Stimulated activated CD4-positive, alpha-beta T cell treated with anti-CD3 and anti-CD28 coated beads, Interleukin-12 subunit alpha, Interleukin-12 subunit beta, amount 100 ng/mL, for 24 hours (primary cell): ENCODE measurements around the gene ASXL2.
"Not testable (repeated sequence)": the region's sequence is repeated elsewhere in the genome, so short reads cannot be mapped to it uniquely, and the experiment has no call there.

Source experiments
- DNase-seq, 2 experiments: peaks; one replicate each; pipeline ENCODE4 v3.0.0-alpha.2; 2020; ENCODE audit warnings: low read depth in 2 of 2

ASXL2 gene

GRCh38 chr2:25891672-25892071, 13.4 kb upstream of the ASXL2 start:
- no peak for DNase-seq

DNA sequence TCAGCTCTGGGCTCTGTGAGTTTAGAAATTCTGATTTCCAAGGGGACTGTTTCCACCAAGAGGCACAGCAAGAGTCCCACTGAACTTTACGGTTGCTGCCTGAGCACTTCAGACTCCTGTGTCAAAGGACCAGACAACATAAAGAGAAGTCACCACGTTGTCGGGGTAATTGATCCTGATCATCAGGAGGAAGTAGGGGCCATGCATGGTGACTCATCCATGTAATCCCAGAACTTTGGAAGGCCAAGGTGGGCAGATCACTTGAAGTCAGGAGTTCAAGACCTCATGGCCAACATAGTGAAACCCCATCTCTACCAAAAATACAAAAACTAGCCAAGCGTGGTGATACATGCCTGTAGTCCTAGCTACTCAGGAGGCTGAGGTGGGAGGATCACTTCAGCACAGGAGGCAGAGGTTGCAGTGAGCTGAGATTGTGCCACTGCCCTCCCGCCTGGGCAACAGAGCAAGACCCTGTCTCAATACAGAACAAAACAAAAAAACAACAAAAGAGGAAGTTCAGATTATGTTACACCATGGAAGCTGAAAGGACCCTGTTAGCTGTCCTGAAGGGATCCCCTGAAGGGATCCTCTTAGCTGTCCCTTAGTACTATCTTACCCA, 9.4 kb upstream of the ASXL2 start:
- DNase-seq = no peak

- no peak for DNase-seq
These were observed 7.6 kb upstream of the ASXL2 start for GRCh38 chr2:25885933-25886332.

- no peak for DNase-seq
These were observed 3.5 kb upstream of the ASXL2 start for GRCh38 chr2:25881764-25882163.

- no peak for DNase-seq
These were observed 945 bp upstream of the ASXL2 start for GRCh38 chr2:25879133-25879730.

GRCh38 chr2:25877431-25878360, 591 bp downstream of the ASXL2 start:
- peak; percentile 11 to 36 for DNase-seq

DNA sequence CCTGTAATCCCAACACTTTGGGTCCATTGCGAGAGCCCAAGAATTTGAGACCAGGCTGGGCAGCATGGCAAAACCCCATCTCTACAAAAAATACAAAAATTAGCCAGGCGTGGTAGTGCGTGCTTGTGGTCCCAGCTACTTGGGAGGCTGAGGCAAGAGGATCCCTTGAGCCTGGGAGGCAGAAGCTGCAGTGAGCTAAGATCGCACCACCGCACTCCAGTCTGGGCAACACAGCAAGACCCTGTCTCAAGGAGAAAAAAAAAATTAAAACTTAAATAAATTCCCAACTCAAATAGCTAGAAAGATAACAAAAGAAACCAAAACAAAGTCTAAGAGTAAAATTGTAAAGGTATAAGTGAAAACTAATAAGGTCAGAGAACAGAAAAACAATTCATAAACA, 6.2 kb downstream of the ASXL2 start:
- no peak for DNase-seq

DNA sequence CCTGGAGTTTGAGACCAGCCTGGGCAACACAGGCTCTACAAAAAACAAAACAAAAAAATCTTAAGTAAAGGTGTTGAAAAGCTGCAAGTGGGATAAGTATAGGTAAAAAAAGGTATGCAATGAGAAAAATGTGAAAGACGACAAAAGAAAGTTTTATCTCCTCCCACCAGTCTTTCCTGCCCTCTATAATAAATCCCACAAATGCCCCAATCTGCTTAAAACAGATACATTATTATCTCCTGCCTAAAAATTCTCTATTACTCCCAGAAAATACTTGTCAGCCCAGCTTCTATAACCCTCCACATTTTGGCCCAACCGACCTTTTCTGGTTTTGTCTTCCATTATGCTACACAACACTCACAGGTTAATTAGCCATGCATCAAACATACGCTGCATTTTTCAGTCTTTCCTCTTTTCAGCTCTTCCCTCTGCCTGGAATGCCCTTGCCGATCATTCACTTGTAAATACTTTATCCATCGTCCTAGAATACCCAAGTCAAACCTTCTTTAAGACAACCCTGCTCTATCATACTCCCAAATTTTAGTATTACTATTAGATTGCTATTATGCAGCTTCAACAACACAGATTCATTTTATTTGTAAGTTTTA, 10.8 kb downstream of the ASXL2 start:
- DNase-seq = no peak

DNA sequence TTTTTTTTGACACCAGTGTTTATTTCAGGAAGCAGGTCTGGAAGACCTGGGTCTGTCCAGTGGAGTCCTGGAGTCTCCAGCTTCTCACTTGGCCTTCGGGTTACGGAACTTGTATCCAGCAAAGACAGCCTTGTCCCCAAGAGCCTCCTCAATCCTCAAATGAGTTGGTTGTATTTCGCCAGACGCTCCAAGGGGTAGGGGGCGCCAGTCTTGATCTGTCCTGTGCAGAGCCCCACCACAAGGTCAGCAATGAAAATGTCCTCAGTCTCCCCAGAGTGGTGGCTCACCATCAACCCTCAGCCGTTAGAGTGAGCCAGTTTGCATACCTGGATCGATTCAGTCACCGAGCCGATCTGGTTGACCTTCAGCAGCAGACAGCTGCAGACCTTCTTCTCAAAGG, 21.9 kb downstream of the ASXL2 start:
- DNase-seq = no peak

DNA sequence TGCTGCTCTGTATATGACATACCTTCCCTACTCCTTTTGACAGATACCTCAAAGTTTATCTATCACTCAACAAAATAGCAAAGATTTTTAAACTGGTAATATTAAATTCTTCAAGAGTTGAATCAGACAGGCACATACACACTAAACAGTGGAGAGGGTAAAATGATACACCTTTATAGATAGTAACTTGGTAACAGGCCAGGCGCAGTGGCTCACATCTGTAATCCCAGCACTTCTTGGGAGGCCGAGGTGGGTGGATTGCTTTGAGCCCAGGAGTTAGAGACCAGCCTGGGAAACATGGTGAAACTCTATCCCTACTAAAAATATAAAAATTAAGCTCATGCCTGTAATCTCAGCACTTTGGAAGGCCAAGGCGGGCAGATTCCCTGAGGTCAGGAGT, 23.2 kb downstream of the ASXL2 start:
- no peak for DNase-seq

DNA sequence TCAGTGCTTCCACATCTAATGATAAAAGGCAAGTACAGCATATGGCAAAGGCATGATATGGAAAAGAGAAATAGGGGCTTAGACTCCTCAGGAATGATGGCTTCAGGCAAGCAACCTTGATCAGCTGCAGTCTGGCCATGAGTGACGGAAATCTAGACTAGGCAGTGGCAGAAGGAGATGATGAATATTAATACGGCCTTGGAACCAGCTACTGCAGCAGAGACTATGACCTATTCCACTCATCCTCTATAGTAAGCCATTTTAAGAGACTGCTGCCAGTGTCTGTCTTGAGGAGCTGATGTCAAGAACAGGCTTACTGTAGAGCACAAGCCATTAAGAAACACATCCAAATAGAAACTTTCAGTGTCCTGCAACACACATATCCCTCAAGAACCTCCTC, 23.7 kb downstream of the ASXL2 start:
- DNase-seq = no peak

- no peak for DNase-seq
These were observed 25.1 kb downstream of the ASXL2 start for GRCh38 chr2:25853038-25853638.

- peak in 1 of 2 experiments; percentile 14 for DNase-seq
These were observed 26.4 kb downstream of the ASXL2 start for GRCh38 chr2:25851740-25852503.

DNA sequence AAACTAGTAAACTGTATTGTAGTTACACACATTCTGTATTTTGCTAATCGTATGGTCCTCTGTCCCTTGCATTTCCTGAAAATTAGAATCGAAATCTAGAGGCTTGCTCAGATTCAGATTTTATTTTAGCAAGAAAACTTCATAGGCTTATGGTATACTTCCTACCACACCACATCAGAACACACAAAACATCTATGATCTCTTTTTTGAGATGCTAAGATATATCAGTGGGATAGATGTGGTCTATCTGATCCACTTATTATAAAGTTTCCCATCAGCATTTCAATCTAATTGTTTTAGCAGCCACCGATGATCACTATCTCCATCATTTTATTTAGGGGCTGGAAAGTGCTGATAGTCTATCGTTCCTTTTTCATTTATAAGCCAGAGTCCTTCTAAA, 27.9 kb downstream of the ASXL2 start:
- DNase-seq = not testable (repeated sequence)

- not testable (repeated sequence) for DNase-seq
These were observed 28.9 kb downstream of the ASXL2 start for GRCh38 chr2:25849350-25849749.

GRCh38 chr2:25845843-25846505, 32.3 kb downstream of the ASXL2 start:
- DNase-seq = no peak

DNA sequence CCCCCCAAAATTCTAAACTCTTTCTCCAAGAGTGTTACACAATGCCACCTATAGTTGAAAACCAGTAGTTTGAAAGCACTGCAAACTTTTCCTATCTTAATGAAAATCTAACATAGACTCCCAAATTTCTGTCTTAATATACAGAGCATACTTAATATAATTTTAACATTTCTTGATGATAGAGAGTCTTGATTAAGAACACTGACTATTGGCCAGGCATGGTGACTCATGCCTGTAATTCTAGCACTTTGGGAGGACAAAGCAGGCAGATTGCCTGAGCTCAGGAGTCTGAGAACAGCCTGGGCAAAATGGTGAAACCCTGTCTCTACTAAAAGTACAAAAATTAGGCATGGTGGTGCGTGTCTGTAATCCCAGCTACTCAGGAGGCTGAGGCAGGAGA, 34.2 kb downstream of the ASXL2 start:
- DNase-seq = no peak

DNA sequence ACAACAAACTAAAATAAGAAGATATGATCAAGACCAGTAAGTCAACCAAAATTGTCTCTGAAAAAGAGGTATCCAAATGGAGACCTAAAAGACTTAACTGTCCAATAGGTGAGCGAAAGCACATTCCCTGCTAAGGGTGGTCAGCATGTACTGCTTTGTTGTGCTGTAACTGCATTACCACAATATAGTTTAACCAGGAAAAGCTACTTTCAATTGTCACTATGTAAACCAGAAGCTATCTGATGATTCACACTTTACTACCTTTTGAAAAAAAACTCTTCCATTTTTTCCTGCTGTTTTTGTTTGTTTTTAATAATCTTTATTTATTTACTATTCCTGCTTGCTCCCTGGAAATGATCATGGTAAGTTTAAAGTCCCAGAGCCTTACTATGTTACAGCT, 36.1 kb downstream of the ASXL2 start:
- no peak for DNase-seq

DNA sequence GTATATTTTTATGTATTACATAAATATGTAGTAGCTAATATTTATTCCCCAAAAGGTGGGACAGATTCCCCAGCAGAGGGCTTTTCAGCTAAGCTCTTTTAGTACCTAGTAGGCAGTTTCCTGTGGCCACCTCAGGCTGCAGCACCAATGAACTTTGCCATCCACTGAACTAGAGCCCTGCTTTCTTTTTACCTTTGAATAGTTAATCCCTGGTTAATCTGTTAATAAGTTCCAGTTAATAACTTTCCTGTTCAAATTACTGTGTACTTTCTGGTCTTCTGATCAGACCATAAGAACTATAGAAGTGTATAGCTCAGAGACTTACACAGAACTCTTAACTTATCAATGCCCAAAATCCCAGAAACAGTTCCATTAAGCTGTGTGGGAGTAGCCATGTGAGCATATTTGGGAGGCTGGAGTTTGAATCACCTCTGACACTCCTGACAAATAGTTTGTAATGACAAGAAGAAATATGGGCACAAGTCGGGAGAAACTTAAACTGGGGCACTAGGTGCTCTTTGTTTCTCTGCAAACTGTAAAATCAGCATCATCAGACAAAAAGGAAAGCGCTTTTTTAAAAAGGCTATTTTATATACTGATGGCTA, 40.0 kb downstream of the ASXL2 start:
- no peak for DNase-seq

GRCh38 chr2:25835906-25836305, 42.4 kb downstream of the ASXL2 start:
- DNase-seq = no peak
